ENCODE results near the gene DNAL1. TPM values are rescaled to one million over a fixed set of nuclear protein-coding genes. Genes with fewer than 3 reads are reported as not detected.

The DNAL1 gene
- total RNA-seq, 4 donors from 2014 or later, result 16.7 to 47.8 (median 23.9) TPM

DNA sequence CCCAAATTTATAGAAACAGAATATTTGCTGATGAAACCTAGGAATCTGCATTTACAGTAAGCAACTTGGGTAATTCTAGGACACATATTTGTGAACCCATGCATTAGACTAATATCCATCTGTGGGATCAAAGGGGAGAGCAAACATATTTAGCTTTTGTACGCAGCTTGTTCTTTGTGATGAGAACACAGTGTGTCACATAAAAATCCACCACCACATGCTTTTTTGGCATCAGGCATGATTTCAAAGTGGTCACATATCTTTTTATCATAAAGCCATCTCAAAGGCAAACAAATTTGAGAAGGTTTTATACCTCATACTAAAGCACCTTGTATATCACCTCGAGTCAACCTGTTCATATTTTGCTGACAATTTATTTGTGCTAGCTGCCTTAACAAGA, 15.7 kb downstream of the DNAL1 start:
- no peaks in the 10 kb centered on the region for H3K9me3 ChIP-seq
- intact Hi-C loops (cut with DNase I), result no loop called here
- H3K4me1 ChIP-seq, result no peaks in the 10 kb centered on the region
- TF ChIP-seq, protein P1, sequence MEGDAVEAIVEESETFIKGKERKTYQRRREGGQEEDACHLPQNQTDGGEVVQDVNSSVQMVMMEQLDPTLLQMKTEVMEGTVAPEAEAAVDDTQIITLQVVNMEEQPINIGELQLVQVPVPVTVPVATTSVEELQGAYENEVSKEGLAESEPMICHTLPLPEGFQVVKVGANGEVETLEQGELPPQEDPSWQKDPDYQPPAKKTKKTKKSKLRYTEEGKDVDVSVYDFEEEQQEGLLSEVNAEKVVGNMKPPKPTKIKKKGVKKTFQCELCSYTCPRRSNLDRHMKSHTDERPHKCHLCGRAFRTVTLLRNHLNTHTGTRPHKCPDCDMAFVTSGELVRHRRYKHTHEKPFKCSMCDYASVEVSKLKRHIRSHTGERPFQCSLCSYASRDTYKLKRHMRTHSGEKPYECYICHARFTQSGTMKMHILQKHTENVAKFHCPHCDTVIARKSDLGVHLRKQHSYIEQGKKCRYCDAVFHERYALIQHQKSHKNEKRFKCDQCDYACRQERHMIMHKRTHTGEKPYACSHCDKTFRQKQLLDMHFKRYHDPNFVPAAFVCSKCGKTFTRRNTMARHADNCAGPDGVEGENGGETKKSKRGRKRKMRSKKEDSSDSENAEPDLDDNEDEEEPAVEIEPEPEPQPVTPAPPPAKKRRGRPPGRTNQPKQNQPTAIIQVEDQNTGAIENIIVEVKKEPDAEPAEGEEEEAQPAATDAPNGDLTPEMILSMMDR (IDR thresholded peaks at IDR 0.05), result no peak
- no peak for TF ChIP-seq POLR2A (IDR thresholded peaks at IDR 0.05)
- H3K36me3 ChIP-seq, result peaks cover 0 to 16% of the 10 kb centered on the region in 2 donors
- H3K27me3 ChIP-seq, result no peaks in the 10 kb centered on the region
- H3K27ac ChIP-seq, result no peak overlapping the region
- no peak for DNase-seq
- WGBS, 2 donors, result 95 to 97% methylated on average over 2 of the region's 2 CpGs
- H3K4me3 ChIP-seq (replicated peaks in 1 of 3), result no peak overlapping the region

DNA sequence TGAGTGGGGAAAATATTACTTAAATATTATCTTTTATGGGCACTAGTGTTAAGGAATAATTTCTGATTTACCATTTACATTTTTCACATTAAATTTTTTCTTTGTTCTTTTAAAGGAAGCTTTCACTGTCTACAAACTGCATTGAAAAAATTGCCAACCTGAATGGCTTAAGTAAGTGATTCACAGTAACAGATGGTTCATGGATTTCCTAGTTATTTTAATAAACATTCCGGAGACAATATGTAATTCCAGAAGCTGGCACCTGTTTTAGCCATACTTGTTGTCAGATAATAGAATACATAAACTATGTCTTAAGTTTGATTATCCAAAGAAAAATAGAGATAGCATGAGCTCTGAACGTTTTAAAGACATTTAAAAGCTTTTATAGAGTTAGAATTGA, 17.1 kb downstream of the DNAL1 start:
- Histone ChIP-seq H3K4me3 (replicated peaks in 1 of 3) (no peak overlapping the region), H3K9me3 (no peaks in the 10 kb centered on the region), H3K36me3 (peaks cover 0 to 16% of the 10 kb centered on the region in 2 donors), H3K4me1 (no peaks in the 10 kb centered on the region), H3K27me3 (no peaks in the 10 kb centered on the region), H3K27ac (no peak overlapping the region)
- no peak for DNase-seq
- no peak for TF ChIP-seq POLR2A (IDR thresholded peaks at IDR 0.05)
- TF ChIP-seq, protein P1 (IDR thresholded peaks at IDR 0.05), result no peak
- intact Hi-C loops (cut with DNase I), result no loop called here
- 92% methylated on average over 2 of the region's 2 CpGs for WGBS, 2 donors

- intact Hi-C loops (cut with DNase I), result no loop called here
- WGBS, 2 donors, result 88 to 92% methylated on average over 1 of the region's 1 CpG
- no peaks in the 10 kb centered on the region for H3K27me3 ChIP-seq
- no peak overlapping the region for H3K27ac ChIP-seq
- H3K36me3 ChIP-seq, result peaks cover 0 to 16% of the 10 kb centered on the region in 2 donors
- H3K4me1 ChIP-seq, result no peaks in the 10 kb centered on the region
- no peaks in the 10 kb centered on the region for H3K9me3 ChIP-seq
- DNase-seq, result peak in 1 of 2 donors; percentile 12
- TF ChIP-seq, protein P1 (IDR thresholded peaks at IDR 0.05), result no peak
- TF ChIP-seq POLR2A (IDR thresholded peaks at IDR 0.05), result no peak
- H3K4me3 ChIP-seq (replicated peaks in 1 of 3), result no peak overlapping the region
Measured at GRCh38 chr14:73662487-73662943, 17.7 kb downstream of the DNAL1 start.

- Histone ChIP-seq H3K36me3 (peaks cover 0 to 16% of the 10 kb centered on the region in 2 donors), H3K9me3 (no peaks in the 10 kb centered on the region), H3K27ac (no peak overlapping the region), H3K4me1 (no peaks in the 10 kb centered on the region), H3K27me3 (no peaks in the 10 kb centered on the region), H3K4me3 (replicated peaks in 1 of 3) (no peak overlapping the region)
- TF ChIP-seq, protein P1 (IDR thresholded peaks at IDR 0.05), result no peak
- no peak for TF ChIP-seq POLR2A (IDR thresholded peaks at IDR 0.05)
- intact Hi-C loops (cut with DNase I), result no loop called here
- DNase-seq, result no peak
Measured at GRCh38 chr14:73663548-73664212, 18.9 kb downstream of the DNAL1 start.

DNA sequence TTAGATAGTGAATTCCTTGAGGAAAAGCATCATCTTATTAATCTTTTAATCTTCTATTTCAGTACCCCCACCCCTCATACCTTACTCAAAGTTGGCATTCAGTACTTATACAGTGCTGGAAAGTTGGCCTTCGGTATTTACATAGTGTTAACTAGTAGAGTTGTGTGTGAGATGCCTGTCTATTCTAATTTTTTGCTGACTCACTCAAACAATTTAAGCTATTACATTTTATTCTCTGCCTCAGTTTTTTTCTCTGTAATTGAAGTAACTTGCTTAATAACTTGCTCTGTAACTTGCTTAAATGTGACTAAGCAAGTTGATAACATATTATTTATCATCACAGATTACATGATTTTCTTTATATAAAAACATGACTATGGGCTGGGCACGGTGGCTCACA, 20.3 kb downstream of the DNAL1 start:
- H3K4me1 ChIP-seq, result no peaks in the 10 kb centered on the region
- no peaks in the 10 kb centered on the region for H3K9me3 ChIP-seq
- WGBS, 2 donors, result 98% methylated on average over 2 of the region's 2 CpGs
- intact Hi-C loops (cut with DNase I), result no loop called here
- H3K27me3 ChIP-seq, result no peaks in the 10 kb centered on the region
- H3K36me3 ChIP-seq, result peaks cover 0 to 10% of the 10 kb centered on the region in 2 donors
- TF ChIP-seq, protein P1 (IDR thresholded peaks at IDR 0.05), result no peak
- TF ChIP-seq POLR2A (IDR thresholded peaks at IDR 0.05), result no peak
- no peak overlapping the region for H3K27ac ChIP-seq
- no peak for DNase-seq
- no peak overlapping the region for H3K4me3 ChIP-seq (replicated peaks in 1 of 3)
